Left renal pelvis (tissue), 4 donors: Measurements from ENCODE around the gene POLR3A. TPM values are rescaled to one million over a fixed set of nuclear protein-coding genes. Genes with fewer than 3 reads are reported as not detected.
"Not testable (repeated sequence)": the region's sequence is repeated elsewhere in the genome, so short reads cannot be mapped to it uniquely, and the experiment has no call there.

Experiments used
- DNase-seq, 4 donors: peaks; one replicate each; pipeline ENCODE4 v3.0.0-alpha.2; 2013; ENCODE audit warnings: low read depth in 4 of 4, low spot score in 3 of 4
- polyA plus RNA-seq, 4 donors: library from polyadenylated mRNA; unstranded; fragments of 120-200 nt; gene quantifications; one replicate each; pipeline ENCODE4 v1.2.1, GENCODE V29; 2013; ENCODE audit not compliant: insufficient read length in 4 of 4

POLR3A gene
- polyA plus RNA-seq, 4 donors: 14.9 to 18.6 (median 17.8) TPM

DNA sequence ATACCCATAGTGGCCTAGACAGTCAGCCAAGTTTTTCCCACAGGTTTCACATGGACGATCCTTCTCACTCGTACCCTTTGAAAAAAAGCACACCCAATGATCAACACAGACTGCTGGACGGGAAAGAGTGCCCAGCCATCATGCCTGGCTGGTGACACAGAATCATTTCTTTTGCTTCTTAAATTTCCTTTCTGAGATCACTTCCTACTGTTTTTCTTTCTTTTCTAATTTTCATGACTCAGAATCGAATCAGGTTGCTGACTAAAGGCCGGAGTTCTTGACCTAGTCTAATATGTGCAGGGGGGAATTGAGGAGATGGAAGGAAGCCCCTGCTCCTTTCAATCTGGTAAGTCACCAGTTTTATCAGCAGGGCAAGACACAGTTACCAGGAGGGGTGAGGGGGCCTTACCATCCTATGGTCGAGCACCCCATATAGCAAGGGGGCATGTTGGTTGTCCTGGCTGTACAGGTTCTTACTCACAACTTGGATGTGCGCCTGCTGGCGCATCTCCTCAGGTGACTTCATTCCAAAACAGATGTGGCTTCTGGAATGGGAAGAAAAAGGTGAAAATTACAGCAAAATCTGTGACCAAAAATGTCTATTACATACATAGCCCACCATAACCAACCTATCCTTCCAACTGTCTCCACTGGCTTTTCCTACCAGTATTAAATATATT is 3.5 kb downstream of the POLR3A start:
- DNase-seq: no peak

DNA sequence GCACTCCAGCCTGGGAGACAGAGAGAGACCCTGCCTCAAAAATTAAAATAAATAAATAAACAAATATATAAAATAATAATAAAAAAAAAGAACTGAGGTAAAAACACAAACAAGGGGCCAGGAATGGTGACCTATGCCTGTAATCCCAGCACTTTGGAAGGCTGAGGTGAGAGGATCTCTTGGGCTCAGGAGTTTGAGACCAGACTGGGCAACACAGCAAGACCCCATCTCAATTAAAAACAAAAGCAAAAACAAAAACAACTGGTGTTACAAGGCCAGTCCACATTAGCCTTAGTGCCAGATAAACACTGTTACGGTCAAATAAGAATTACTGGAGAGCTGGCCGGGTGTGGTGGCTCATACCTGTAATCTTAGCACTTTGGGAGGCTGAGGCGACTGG is 5.6 kb downstream of the POLR3A start:
- no peak for DNase-seq

GRCh38 chr10:78021201-78021600 is 8.1 kb downstream of the POLR3A start:
- DNase-seq: no peak

DNA sequence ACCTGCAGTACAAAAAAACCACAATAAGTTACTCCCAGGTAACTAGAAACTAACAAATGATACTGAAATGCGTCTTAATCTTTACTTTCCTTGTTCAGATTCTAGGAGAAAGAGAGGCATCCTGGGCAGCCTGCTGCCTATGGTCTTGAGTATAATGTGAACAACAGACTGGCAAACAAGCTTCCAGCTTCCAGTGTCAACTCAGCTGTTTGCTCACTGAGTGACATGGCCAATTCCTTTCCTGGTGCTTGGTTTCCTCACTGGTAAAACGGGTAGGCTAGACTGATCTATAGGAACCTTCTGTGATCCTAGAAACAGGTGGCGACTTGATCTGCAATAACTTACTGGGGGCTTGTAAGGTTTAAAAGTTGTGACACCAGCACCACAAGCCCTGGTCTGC is 10.1 kb downstream of the POLR3A start:
- DNase-seq: no peak

GRCh38 chr10:78017856-78018255 is 11.5 kb downstream of the POLR3A start:
- no peak for DNase-seq

DNA sequence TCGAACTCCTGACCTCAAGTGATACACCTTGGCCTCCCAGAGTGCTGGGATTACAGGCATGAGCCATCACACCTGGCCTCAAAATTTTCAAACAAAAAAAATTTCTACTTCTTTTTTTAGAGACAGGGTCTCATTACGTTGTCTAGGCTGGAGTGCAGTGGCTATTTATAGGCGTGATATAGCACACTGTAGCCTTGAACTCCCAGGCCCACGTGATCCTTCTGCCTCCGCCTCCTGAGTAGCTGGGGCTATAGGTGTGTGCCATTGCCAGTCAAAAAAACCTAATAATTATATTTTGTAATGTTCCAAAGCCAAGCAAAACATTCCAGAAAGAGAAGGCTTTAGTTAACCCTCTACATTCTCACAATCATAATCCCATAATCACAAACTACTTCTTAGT is 13.8 kb downstream of the POLR3A start:
- no peak for DNase-seq

- no peak for DNase-seq
Observed at GRCh38 chr10:78013564-78013963, 15.8 kb downstream of the POLR3A start.

- DNase-seq: no peak
Observed at GRCh38 chr10:78011065-78011464, 18.2 kb downstream of the POLR3A start.

GRCh38 chr10:78010278-78010677 is 19.0 kb downstream of the POLR3A start:
- no peak for DNase-seq

GRCh38 chr10:78009662-78010061 is 19.7 kb downstream of the POLR3A start:
- DNase-seq: no peak

GRCh38 chr10:78007172-78007571 is 22.1 kb downstream of the POLR3A start:
- DNase-seq: no peak

DNA sequence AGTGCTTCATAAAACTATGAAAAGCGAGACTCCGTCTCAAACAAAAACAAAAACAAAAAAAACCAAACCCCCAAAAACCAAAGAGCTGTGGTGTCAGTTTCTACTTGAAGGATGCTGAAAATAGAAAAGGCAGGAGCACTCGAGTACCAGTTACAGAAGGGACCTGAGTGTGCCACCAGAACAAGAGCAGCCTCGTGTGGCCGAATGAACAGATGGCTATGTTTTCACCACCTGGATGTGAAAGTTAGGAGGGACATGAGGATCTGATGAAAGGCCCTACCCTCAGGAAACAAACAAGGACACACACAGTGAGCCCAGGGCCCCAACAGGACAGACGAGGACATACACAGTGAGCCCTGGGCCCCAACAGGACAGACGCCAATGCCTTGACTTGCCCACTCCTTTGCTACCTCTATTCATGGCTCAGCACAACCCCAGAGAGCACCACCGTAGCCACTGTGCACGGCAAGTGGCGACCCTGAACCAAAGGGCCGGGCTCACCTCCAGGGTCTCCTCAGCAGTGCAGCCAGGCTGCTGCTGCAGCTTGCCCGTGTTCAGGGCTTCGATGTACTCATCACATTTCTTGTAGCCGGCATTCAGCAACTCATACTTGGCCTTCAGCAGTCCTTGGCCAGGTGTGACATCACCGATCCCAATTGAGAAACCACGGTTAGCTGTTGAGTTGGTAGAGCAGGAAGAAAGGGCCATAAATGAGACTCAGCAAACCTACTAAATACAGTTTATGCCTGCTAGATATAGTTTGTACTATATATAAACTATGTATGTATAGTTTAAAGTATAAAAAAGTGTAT is 24.9 kb downstream of the POLR3A start:
- no peak for DNase-seq

GRCh38 chr10:78002541-78003288 is 26.6 kb downstream of the POLR3A start:
- DNase-seq: no peak

GRCh38 chr10:78000956-78001472 is 28.3 kb downstream of the POLR3A start:
- no peak for DNase-seq

DNA sequence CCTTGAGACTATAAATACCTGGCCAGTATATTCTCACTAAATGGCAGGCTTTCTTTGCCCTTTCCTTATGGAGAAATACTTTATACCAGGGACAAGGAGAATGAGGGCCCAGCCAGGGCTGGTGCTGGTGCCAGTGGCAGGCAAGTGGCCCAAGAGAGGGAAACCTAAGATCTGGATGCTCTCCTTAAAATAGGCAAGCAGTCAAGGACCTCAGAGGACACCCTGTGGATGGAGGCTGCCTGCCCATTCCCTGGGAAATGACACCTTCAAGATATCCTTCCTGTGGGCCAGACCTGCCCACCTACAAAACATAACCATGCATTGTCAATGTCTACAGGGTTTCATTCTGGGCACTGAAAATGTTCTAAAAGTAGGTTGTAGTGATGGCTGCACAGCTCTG is 29.1 kb downstream of the POLR3A start:
- no peak for DNase-seq

- DNase-seq: not testable (repeated sequence)
Observed at GRCh38 chr10:77998780-77999179, 30.5 kb downstream of the POLR3A start.

GRCh38 chr10:77993620-77994019 is 35.7 kb downstream of the POLR3A start:
- DNase-seq: no peak

DNA sequence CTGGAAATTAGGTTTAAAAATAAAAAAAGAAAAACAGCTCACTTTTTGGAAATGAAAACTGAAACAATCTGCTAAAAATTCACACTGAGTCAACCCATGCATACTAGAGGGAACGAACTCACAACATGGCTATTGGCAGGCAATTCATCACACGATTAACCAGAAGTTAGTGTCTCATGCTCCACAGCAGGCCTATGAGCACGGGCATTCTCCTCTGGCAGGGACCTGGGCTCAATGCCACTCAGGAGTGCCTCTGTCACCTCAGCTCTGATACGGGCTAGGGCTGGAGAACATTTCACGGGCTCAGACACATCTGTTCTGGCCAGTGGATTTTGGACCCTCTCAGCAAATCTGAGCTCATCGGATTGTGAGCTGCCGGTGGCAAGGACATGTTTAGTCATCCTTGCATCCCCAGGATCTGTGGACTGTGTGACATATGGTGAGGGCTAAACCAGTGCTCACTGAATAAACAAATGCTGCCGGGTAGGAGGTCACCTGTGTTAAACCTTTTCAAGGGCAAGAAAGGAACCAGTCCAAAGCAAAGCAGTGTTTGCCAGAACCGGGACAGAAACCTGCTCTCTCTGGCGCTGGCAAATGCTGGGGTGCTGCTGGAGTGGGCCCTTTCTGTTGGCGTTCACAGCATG is 40.1 kb downstream of the POLR3A start:
- DNase-seq: no peak

DNA sequence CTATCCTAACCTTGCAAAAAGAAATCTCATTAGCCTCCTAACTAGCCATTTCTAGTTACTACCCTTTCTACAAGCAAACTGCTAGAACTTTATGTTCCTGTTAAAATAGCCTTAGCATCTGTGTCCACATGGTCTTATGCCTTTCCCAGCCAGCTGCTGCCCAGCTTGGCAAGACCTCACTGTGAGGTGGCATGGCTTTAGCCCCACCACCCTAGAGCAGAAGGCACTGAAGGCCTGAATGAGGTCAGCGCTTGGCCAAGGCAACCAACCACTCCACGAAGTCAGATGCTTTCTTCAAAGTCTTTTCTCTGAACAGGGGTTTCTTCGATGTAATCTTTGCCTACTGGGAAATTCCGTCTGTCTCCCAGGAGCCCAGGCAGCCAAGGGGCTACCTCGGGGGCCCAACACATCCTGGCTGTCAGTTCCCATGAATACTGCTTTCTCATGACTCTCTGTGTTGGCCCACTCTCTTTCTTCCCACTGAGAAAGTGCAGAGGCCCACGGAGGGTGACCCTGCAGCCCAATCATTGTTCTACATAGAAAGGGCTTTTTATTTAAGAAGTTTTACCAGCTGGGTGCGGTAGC is 41.6 kb downstream of the POLR3A start:
- DNase-seq: no peak

GRCh38 chr10:77984986-77985385 is 44.3 kb downstream of the POLR3A start:
- DNase-seq: no peak
